SU-DHL-6 (cell line): ENCODE measurements around the gene FAM53B.

Source experiments
- CTCF ChIP-seq: fragments of 200-600 bp; sonication (generic); IDR thresholded peaks from one replicate; pipeline ENCODE4 v1.5.1; 2017; ENCODE audit warnings: antibody characterized with exemption, mild to moderate bottlenecking, low read length, moderate library complexity; ENCODE audit not compliant: insufficient read depth, poor library complexity, severe bottlenecking
- EZH2phosphoT487 ChIP-seq: fragments of 200-600 bp; sonication (generic), shearing (Covaris generic); conservative IDR thresholded peaks from 2 replicates; pipeline ENCODE4 v1.6.1; 2018; ENCODE audit warnings: mild to moderate bottlenecking, antibody characterized with exemption, low read length, moderate library complexity, mixed read lengths

GRCh38 chr10:124703372-124703771 lies 40.8 kb downstream of the FAM53B start:
- TF ChIP-seq CTCF (no peak), EZH2phosphoT487 (no peak)
